Sigmoid colon (tissue), 7 donors: ENCODE data around the gene STAMBPL1. TPM values are rescaled to one million over a fixed set of nuclear protein-coding genes. Genes with fewer than 3 reads are reported as not detected.

Source experiments
- DNase-seq: peaks from one replicate; pipeline ENCODE4 v3.0.0-alpha.2; 2019
- H3K27ac ChIP-seq, 4 donors: fragments of 200-600 bp; sonication (generic); one replicate each; pipeline ENCODE4 v1.5.1; 2016 to 2019; ENCODE audit warnings: mild to moderate bottlenecking in 1 of 4
- H3K27me3 ChIP-seq, 3 donors: fragments of 200-600 bp; sonication (generic); one replicate each; pipeline ENCODE4 v1.5.1; 2019; ENCODE audit warnings: mild to moderate bottlenecking in 1 of 3
- H3K36me3 ChIP-seq, 4 donors: fragments of 200-600 bp; sonication (generic); one replicate each; pipeline ENCODE4 v1.5.1; 2016 to 2019
- H3K4me1 ChIP-seq, 4 donors: fragments of 200-600 bp; sonication (generic); one replicate each; pipeline ENCODE4 v1.5.1; 2017 to 2019
- H3K4me3 ChIP-seq, 4 donors: fragments of 200-600 bp; sonication (generic); one replicate each; pipeline ENCODE4 v1.5.1; 2017 to 2019; ENCODE audit warnings: mild to moderate bottlenecking in 2 of 4, moderate library complexity in 1 of 4
- H3K9me3 ChIP-seq, 4 donors: fragments of 200-600 bp in 3 of 4; sonication (generic) in 3 of 4; one replicate each; pipeline versions ENCODE4 v1.5.1 to v1.6.1; 2013 to 2019
- EP300 ChIP-seq, 4 donors: sonication (generic); formaldehyde crosslinking; IDR thresholded peaks; one replicate each; pipeline ENCODE4 v1.6.1; 2017; ENCODE audit warnings: antibody characterized with exemption in 4 of 4
- POLR2A ChIP-seq, 2 donors: fragments of 450-650 bp; IDR thresholded peaks; one replicate each; pipeline ENCODE4 v1.6.1; 2016; ENCODE audit warnings: antibody characterized with exemption in 2 of 2, mild to moderate bottlenecking in 2 of 2, moderate library complexity in 2 of 2
- POLR2AphosphoS5 ChIP-seq, 4 donors: sonication (generic); formaldehyde crosslinking; IDR thresholded peaks; one replicate each; pipeline ENCODE4 v1.6.1; 2017; ENCODE audit warnings: antibody characterized with exemption in 4 of 4
- WGBS, 2 donors: extraction: QIAGEN DNeasy Blood & Tissue Kit; methylation state at CpG; one replicate each; pipeline ENCODE4 v1.1.7; 2013; 5-methylcytosine and 5-hydroxymethylcytosine counted together
- intact Hi-C: fragments of 100-400 bp; cut with DNase I; formaldehyde crosslinking; loops from one replicate; pipeline ENCODE4 v1.15.1; 2023
- polyA plus RNA-seq, 3 donors: library from polyadenylated mRNA; stranded (reverse); fragments of 200-250 nt; gene quantifications; one replicate each; pipeline ENCODE4 v1.2.3, GENCODE V29; 2013
- total RNA-seq, 4 donors: library from RNA; depleted of rRNA; stranded (reverse); fragments of >200 nt; gene quantifications; one replicate each; pipeline ENCODE4 v1.1.0, GENCODE V29; 2016
- TF ChIP-seq, protein P1 (sequence below), 4 experiments: fragments of 450-650 bp in 3 of 4; fragments of 200-600 bp in 1 of 4; IDR thresholded peaks; one replicate each; pipeline ENCODE4 v1.5.1; 2016 to 2019; ENCODE audit warnings: antibody characterized with exemption in 4 of 4, mild to moderate bottlenecking in 3 of 4, moderate library complexity in 2 of 4
- donor health status: healthy with polysubstance abuse.
- donor health status: Bipolar disorder and iron deficiency.
- donor health status: healthy.

STAMBPL1 gene
- total and polyA plus RNA-seq, 7 donors: 9.0 to 29.6 (median 11.0) TPM

DNA sequence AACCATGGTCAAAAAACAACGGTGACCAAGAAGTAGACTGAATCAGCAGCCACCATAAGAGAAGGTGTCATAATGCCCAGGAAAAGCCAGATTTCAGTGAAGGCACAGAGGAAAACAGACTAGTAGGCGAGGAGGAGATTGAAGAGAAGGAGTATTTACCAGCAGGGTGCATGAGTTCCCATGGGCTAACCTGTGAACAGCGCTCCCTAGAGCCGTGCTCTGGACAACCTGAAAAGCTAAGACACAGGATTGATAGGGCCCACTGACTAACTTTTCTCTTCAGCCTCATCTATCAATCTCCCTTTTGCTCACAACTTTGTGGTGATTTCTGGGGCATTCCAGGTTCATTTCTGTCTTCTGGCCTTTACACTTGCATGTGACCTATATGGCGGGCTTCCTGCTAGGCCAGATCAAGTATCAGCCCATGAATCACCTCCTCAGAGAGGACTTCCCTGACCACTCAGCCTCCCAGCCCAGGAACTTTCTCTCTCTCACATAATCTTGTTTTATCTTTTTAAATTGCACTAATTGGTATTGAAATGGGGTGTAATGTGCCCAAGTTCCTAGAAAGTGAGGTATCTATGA, 41.2 kb upstream of the STAMBPL1 start:
- intact Hi-C loops: loop anchor here (5.0 kb wide), 2 partner anchors 43 to 153 kb away; partner anchors contain the start of genes FAS and STAMBPL1
- no peaks in the 10 kb centered on the region for H3K9me3 ChIP-seq
- DNase-seq: no peak
- H3K36me3 ChIP-seq: no peaks in the 10 kb centered on the region
- TF ChIP-seq POLR2AphosphoS5 (IDR thresholded peaks at IDR 0.05) (no peak), POLR2A (IDR thresholded peaks at IDR 0.05) (no peak), EP300 (IDR thresholded peaks at IDR 0.05) (no peak)
- TF ChIP-seq, protein P1, sequence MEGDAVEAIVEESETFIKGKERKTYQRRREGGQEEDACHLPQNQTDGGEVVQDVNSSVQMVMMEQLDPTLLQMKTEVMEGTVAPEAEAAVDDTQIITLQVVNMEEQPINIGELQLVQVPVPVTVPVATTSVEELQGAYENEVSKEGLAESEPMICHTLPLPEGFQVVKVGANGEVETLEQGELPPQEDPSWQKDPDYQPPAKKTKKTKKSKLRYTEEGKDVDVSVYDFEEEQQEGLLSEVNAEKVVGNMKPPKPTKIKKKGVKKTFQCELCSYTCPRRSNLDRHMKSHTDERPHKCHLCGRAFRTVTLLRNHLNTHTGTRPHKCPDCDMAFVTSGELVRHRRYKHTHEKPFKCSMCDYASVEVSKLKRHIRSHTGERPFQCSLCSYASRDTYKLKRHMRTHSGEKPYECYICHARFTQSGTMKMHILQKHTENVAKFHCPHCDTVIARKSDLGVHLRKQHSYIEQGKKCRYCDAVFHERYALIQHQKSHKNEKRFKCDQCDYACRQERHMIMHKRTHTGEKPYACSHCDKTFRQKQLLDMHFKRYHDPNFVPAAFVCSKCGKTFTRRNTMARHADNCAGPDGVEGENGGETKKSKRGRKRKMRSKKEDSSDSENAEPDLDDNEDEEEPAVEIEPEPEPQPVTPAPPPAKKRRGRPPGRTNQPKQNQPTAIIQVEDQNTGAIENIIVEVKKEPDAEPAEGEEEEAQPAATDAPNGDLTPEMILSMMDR (IDR thresholded peaks at IDR 0.05): no peak
- 93 to 96% methylated on average over 5 of the region's 5 CpGs for WGBS, 2 donors
- H3K27me3 ChIP-seq: no peaks in the 10 kb centered on the region
- H3K4me1 ChIP-seq: no peaks in the 10 kb centered on the region
- no peak overlapping the region for H3K4me3 ChIP-seq
- H3K27ac ChIP-seq: no peak overlapping the region

DNA sequence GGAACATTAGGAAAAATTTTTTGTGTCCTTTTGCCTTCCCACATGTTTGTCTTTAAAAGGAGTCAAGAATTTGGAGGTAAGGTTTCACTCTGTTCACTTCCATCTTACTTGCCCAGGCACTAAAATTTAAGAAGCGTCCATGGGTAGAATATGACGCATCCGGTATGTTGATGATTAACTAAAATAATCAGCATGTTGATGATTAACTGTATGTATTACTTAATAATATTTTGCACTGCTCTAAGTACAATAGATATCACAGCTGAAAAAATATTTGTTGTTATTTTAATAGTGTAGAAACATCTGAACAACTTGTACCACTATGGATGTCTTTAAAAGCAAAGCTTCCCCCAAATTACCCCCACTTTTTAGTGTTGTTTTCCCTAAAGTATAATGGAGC, 39.9 kb upstream of the STAMBPL1 start:
- Histone ChIP-seq H3K36me3 (no peaks in the 10 kb centered on the region), H3K4me1 (no peaks in the 10 kb centered on the region), H3K27ac (no peak overlapping the region), H3K4me3 (no peak overlapping the region), H3K27me3 (no peaks in the 10 kb centered on the region), H3K9me3 (no peaks in the 10 kb centered on the region)
- WGBS, 2 donors: 89 to 94% methylated on average over 3 of the region's 3 CpGs
- intact Hi-C loops: no loop called here
- TF ChIP-seq POLR2A (IDR thresholded peaks at IDR 0.05) (no peak), EP300 (IDR thresholded peaks at IDR 0.05) (no peak), POLR2AphosphoS5 (IDR thresholded peaks at IDR 0.05) (no peak)
- TF ChIP-seq, protein P1 (IDR thresholded peaks at IDR 0.05): no peak
- no peak for DNase-seq

DNA sequence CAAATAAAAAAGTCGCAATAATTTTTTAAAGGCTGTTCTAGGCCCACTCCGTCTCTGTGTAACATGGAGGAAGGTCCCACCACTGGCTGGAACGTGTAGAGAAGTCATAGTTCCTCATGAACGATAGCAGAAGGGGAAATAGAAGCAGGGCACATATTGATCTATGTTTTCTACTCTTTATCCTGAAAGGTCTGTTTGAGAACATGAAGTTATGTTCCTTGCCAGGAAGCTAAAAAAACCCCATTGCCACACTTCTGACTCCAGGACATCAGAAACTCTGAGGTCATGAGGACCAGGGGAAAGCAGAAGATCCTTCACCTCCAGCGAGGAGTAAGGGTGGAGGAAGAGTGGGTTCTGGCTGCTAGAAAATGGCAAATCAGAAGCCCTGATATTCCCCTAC, 39.2 kb upstream of the STAMBPL1 start:
- Histone ChIP-seq H3K4me1 (no peaks in the 10 kb centered on the region), H3K36me3 (no peaks in the 10 kb centered on the region), H3K9me3 (no peaks in the 10 kb centered on the region), H3K4me3 (no peak overlapping the region), H3K27ac (no peak overlapping the region), H3K27me3 (no peaks in the 10 kb centered on the region)
- 88 to 91% methylated on average over 5 of the region's 5 CpGs for WGBS, 2 donors
- DNase-seq: no peak
- TF ChIP-seq POLR2A (IDR thresholded peaks at IDR 0.05) (no peak), EP300 (IDR thresholded peaks at IDR 0.05) (no peak), POLR2AphosphoS5 (IDR thresholded peaks at IDR 0.05) (no peak)
- TF ChIP-seq, protein P1 (IDR thresholded peaks at IDR 0.05): no peak
- intact Hi-C loops: no loop called here

DNA sequence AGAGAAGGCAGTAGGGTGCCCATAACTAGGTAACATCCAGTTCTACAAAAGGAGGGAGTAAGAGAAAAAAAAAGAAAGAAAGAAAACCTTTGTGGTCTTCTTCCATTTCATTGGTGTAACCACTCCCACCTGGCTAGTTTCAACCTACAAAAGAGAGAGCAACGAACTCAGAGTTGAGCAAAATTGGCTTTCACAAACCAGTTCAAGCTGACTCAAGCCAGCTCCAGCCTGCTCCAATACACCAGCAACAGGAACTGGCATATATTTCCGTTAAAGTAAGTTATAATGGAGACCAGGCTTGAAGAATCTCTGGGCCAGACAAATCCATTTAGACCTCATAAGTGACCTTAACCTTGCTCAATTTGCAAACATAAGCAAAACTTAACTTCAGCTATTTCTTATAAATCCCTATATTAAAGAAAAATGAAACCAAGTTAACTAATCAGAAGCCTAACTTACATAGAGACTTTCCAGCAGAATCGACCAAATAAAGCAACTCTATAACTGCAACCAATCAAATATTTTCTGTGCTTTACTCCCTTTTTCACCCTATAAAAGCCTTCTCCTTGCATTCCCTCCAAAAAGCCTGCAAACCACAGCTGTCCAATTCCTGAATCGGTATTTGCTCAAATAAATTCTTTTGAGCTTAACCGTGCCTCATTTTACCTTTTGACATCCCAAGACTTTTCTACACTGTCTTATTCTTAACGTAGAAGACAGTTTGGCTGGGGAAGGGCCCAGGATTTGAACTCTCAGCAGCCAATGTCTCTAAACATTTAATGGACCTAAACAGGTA, 38.5 kb upstream of the STAMBPL1 start:
- Histone ChIP-seq H3K36me3 (no peaks in the 10 kb centered on the region), H3K4me1 (no peaks in the 10 kb centered on the region), H3K4me3 (no peak overlapping the region), H3K9me3 (no peaks in the 10 kb centered on the region), H3K27ac (no peak overlapping the region), H3K27me3 (no peaks in the 10 kb centered on the region)
- TF ChIP-seq POLR2A (IDR thresholded peaks at IDR 0.05) (no peak), EP300 (IDR thresholded peaks at IDR 0.05) (no peak), POLR2AphosphoS5 (IDR thresholded peaks at IDR 0.05) (no peak)
- TF ChIP-seq, protein P1 (IDR thresholded peaks at IDR 0.05): no peak
- intact Hi-C loops: no loop called here
- no peak for DNase-seq
- WGBS, 2 donors: 81 to 82% methylated on average over 6 of the region's 6 CpGs
